IPS-18c (cell line): Measurements from ENCODE around the gene OR6A2.
"Not testable (repeated sequence)": the region's sequence is repeated elsewhere in the genome, so short reads cannot be mapped to it uniquely, and the experiment has no call there.

Experiments
- H3K4me3 ChIP-seq: 2 replicates; pipeline ENCODE4 v1.7.0; 2013; ENCODE audit warnings: low read depth, mild to moderate bottlenecking, low read length, moderate library complexity; ENCODE audit not compliant: insufficient read depth
- H3K9me3 ChIP-seq: one replicate; pipeline ENCODE4 v1.6.1; 2013; ENCODE audit warnings: mild to moderate bottlenecking, low read length, moderate library complexity; ENCODE audit not compliant: control insufficient read depth, insufficient read depth

OR6A2 gene

DNA sequence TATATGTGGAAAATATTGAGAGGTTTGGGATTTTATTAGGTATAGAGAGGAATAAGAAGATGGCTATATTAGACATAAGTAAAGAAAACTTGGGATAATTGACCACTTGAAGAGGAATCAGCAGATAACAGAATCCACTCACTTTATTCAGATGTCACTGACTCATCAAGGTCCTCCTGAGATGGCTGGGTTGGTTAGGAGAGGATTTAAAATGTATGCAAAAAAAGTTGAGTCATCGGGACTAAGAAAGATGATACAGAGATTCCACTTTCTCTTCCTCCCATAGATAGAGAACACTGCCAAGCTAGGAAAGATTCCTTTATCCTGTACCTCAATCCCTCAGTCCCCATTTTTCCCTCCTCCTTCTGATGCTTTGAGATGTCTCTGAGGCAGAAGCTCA is at the start of gene OR6A2:
Gene OR6A2 (minus strand): TSS at position 288 of the 400 bp plus-strand sequence. CDS start 3,981 bp downstream, outside the sequence.
- peaks cover 4% of the 10 kb centered on the region for H3K9me3 ChIP-seq
- H3K4me3 ChIP-seq = no peak within 1 kb of the TSS

- H3K4me3 ChIP-seq = no peak within 1 kb of the TSS
- H3K9me3 ChIP-seq = no peaks in the 10 kb centered on the region
Observed at GRCh38 chr11:6845383-6845782, 45.9 kb upstream of the OR6A2 start, which contains the start of gene OR10A5. OR10A5 (plus strand) TSS chr11:6845683; CDS start chr11:6845683, 0 bp downstream.

DNA sequence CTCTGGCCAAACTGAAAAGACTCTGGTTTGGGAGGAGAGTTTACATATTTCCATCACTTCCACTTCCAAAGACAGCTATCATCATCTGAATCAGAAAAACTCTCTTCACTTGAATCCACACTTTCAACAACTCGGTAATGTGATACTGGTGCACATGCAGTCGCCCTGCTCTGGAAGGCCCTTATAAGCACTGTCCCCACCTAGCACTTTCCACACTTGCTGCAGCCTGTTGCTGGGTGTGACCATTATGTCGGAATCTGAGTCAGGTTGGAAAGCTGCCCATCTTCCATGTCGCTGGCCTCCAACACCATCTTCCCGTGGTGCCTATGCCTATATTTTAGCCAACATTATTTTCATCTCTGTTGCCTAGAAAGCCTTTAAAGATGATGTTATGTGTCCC is 44.9 kb upstream of the OR6A2 start:
- H3K4me3 ChIP-seq = no peak overlapping the region
- no peaks in the 10 kb centered on the region for H3K9me3 ChIP-seq

DNA sequence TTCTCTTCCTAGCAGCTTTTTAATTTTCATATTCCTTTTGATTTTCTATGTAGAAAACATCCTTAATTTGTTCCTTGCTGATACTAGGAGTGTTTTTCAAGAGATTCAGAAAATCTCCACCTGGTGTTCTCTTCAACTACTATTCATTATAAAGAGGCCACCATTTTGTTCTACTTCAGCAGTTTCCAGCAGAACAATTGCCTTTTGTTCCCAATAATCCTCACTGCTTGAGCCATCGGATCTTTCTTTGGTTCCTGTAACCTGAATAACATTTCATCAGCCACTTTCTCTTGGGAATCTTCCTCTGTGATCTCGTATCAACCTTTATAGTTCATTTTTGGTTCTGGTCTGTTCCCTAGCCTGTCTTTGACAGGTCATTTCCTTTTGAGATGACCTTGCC is 44.2 kb upstream of the OR6A2 start:
- H3K9me3 ChIP-seq = no peaks in the 10 kb centered on the region
- no peak overlapping the region for H3K4me3 ChIP-seq

- Histone ChIP-seq H3K9me3 (no peaks in the 10 kb centered on the region), H3K4me3 (no peak overlapping the region)
Observed at GRCh38 chr11:6841694-6842093, 42.2 kb upstream of the OR6A2 start.

GRCh38 chr11:6834021-6834420 is 34.5 kb upstream of the OR6A2 start:
- Histone ChIP-seq H3K4me3 (no peak overlapping the region), H3K9me3 (no peaks in the 10 kb centered on the region)

DNA sequence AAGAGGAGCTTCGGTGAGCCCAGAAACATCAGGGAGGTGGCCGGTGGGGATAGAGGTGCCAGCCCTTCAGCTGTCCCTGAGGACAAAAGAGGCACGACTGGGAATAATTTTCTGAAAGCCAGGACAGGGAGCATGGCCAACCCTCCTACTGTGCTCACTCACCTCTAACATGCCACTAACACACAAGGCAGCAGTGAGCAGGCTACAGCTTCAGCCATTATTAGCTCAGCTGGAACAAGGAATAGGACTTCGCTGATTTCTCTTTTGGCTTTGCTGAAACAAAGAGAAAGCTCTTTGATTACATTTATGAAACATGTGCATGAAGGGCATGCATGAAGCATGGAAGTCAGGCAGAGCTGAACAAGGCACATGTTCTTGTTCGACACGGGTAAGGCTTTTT is 33.9 kb upstream of the OR6A2 start:
- H3K4me3 ChIP-seq = no peak overlapping the region
- H3K9me3 ChIP-seq = no peaks in the 10 kb centered on the region

DNA sequence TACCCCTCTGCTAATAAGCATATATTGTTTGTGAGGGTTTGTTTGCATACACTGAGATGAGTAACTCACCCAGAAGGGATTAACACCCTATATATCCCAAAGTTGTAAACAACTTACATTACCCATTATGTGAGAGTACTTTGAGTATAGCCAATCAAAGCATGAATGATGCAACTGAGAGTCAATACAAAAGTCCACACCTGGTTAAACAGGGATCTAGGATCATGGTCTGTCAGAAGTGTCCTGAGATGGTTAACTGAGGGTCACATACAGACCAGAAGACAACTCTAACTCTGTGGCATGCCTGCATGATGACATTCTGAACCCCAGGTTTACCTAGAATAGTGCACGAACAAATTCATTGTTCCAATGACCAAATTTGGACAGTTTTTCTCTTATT is 28.6 kb upstream of the OR6A2 start:
- no peaks in the 10 kb centered on the region for H3K9me3 ChIP-seq
- H3K4me3 ChIP-seq = no peak overlapping the region

GRCh38 chr11:6825231-6825744 is 25.8 kb upstream of the OR6A2 start:
- H3K9me3 ChIP-seq = no peaks in the 10 kb centered on the region
- H3K4me3 ChIP-seq = no peak overlapping the region

DNA sequence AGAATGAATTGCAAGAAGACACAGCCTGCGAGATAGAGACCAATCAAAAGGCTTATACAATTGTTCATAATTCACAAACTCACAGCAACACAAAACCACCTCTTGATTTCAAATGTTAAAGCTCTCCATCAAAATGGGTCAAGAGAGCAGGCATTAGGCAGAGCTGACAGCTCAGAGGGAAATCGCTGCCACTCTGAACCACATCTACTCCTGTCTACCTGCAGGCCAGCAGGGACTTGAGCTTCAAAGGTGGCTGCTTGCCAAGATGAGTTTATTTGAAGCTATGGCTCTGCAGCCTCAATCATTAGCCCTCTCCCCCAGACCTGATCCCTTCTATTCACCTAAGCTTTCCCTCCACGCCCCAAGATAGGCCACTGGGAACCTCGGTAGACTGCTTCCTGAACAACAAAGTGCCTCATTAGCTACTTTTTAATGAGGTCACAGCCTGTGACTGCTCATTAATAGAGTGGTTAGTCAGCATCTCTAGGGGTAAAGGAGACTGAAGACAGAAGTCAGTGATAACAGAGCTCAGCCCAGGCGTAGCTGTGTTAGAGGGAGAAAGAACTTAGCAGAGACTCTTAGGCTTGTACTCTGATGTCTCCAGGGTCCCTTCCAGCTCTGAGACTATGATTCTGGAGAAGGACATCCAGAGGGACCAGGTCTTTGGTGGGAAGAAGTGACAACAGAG is 24.8 kb upstream of the OR6A2 start:
- no peak overlapping the region for H3K4me3 ChIP-seq
- no peaks in the 10 kb centered on the region for H3K9me3 ChIP-seq

DNA sequence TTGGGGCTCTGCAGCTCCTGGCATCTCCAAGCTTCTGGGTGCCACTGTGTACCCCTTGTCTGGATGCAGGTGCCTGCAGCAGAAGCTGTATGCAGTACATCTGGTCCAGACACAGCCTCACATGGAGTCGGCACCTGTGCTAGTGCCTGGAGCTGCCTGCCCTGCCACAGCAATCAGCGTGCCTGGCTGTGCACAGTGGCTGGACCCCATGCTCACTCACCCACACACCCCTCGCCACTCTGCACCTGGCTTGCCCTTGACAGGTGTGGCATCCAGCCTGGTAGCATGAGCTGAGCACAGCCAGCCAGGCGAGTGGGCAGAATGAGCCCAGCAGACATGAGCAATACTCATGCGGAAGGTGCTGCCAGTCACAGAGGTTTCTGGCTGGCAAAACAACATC is 19.5 kb upstream of the OR6A2 start:
- no peak overlapping the region for H3K4me3 ChIP-seq

DNA sequence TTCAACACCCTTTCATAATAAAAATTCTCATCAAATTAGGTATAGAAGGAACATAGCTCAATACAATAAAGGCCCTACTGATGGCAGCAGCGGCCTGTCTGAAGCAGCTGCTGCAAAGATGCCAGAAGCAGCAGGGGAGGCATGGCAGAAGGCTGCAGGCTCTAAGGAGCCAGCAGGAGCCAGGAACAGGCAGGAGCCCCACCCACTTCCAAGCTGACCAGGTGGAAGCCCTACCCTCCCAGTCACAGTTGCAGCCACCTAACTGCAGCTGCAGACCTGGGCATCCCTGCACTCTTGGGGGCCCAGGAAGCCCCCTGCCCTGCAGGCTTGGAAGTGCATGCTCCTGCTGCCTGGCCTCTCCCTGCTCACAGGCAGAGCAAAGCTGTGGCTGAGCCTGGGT is 18.2 kb upstream of the OR6A2 start:
- Histone ChIP-seq H3K4me3 (no peak overlapping the region), H3K9me3 (no peaks in the 10 kb centered on the region)

More for the DNA sequence above, 19.5 kb upstream of the OR6A2 start:
- H3K9me3 ChIP-seq = no peaks in the 10 kb centered on the region

- Histone ChIP-seq H3K9me3 (no peaks in the 10 kb centered on the region), H3K4me3 (no peak overlapping the region)
Observed at GRCh38 chr11:6813656-6814055, 14.2 kb upstream of the OR6A2 start.

- Histone ChIP-seq H3K4me3 (no peak overlapping the region), H3K9me3 (no peaks in the 10 kb centered on the region)
Observed at GRCh38 chr11:6812390-6813005, 13.0 kb upstream of the OR6A2 start.

- not testable (repeated sequence) for H3K4me3 ChIP-seq, H3K9me3 ChIP-seq
Observed at GRCh38 chr11:6801075-6801474, 1.6 kb upstream of the OR6A2 start.

GRCh38 chr11:6794639-6795038 is 4.8 kb downstream of the OR6A2 start:
- no peaks in the 10 kb centered on the region for H3K9me3 ChIP-seq
- H3K4me3 ChIP-seq = no peak overlapping the region

DNA sequence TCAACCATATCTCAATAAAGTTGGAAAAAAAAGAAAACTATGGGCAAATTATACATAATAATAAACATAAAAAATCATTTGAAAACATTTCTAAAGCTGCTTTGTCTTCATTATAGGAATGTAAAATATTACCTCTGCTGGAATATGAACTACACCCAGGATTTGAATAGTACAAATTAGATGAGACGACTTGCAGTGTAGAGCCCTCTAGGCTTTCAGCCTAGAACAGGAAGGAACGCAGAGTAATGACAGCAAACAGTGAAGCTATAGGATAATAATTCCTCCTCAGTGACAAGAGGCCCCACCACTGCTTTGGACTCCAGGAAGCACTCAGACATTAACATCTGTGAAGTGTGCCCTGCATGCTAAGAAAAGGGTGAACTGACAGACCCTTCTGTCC is 8.9 kb downstream of the OR6A2 start:
- no peaks in the 10 kb centered on the region for H3K9me3 ChIP-seq

GRCh38 chr11:6782720-6783119 is 16.8 kb downstream of the OR6A2 start, which contains the start of gene OR2AG1:
OR2AG1 (plus strand) TSS chr11:6783020; CDS start chr11:6785038, 2,018 bp downstream.
- H3K9me3 ChIP-seq = peaks cover 2% of the 10 kb centered on the region
- no peak within 1 kb of the TSS for H3K4me3 ChIP-seq

More for the DNA sequence above, 8.9 kb downstream of the OR6A2 start:
- no peak overlapping the region for H3K4me3 ChIP-seq
